Peyer's patch (tissue), 4 donors: ENCODE measurements around the gene RGS12.

ENCODE experiments used
- CTCF ChIP-seq, 6 experiments: fragments of 450-650 bp in 4 of 6; fragments of 200-600 bp in 2 of 6; sonication (generic) in 1 of 6; IDR thresholded peaks; one replicate each; pipeline ENCODE4 v1.5.1; 2017 to 2019; ENCODE audit warnings: antibody characterized with exemption in 6 of 6, mild to moderate bottlenecking in 3 of 6, moderate library complexity in 1 of 6
- POLR2A ChIP-seq, 2 donors: fragments of 450-650 bp; IDR thresholded peaks; one replicate each; pipeline ENCODE4 v1.5.1; 2017; ENCODE audit warnings: antibody characterized with exemption in 2 of 2, mild to moderate bottlenecking in 2 of 2, moderate library complexity in 2 of 2

GRCh38 chr4:3307891-3308575, 15.2 kb downstream of the RGS12 start:
- no peak for TF ChIP-seq CTCF (IDR thresholded peaks at IDR 0.05)
- no peak for TF ChIP-seq POLR2A (IDR thresholded peaks at IDR 0.05)
